Heart right ventricle (tissue), 16 donors: Measurements from ENCODE around the gene RANGRF. TPM values are rescaled to one million over a fixed set of nuclear protein-coding genes. Genes with fewer than 3 reads are reported as not detected.
A peak's percentile ranks its signal among the peaks of the same experiment; 100 is the strongest.

ENCODE experiments used
- ATAC-seq, 8 donors: fragments of 200-7000 bp; cut with Tn5 transposase; one replicate each; pipeline ENCODE4 v1.9.1; 2020; ENCODE audit warnings: mild to moderate bottlenecking in 8 of 8, moderate library complexity in 8 of 8, moderate number of reproducible peaks in 1 of 8
- DNase-seq, 2 donors: peaks; one replicate each; pipeline ENCODE4 v3.0.0-alpha.2; 2020
- H3K27ac ChIP-seq, 10 donors: fragments of 200-600 bp; sonication (generic) in 2 of 10; one replicate each; pipeline versions ENCODE4 v1.5.0 to v1.8.0; 2020 to 2022; ENCODE audit warnings: mild to moderate bottlenecking in 3 of 10
- H3K27me3 ChIP-seq, 7 donors: fragments of 200-600 bp; one replicate each; pipeline ENCODE4 v1.8.0; 2021 to 2022; ENCODE audit warnings: mild to moderate bottlenecking in 2 of 7
- H3K36me3 ChIP-seq, 9 donors: fragments of 200-600 bp; sonication (generic) in 1 of 9; one replicate each; pipeline versions ENCODE4 v1.5.0 to v1.8.0; 2020 to 2022; ENCODE audit warnings: mild to moderate bottlenecking in 2 of 9
- H3K4me1 ChIP-seq, 9 donors: fragments of 200-600 bp; sonication (generic) in 1 of 9; one replicate each; pipeline versions ENCODE4 v1.5.0 to v1.8.0; 2020 to 2022; ENCODE audit warnings: mild to moderate bottlenecking in 4 of 9
- H3K4me3 ChIP-seq, 10 donors: fragments of 200-600 bp; sonication (generic) in 2 of 10; one replicate each; pipeline versions ENCODE4 v1.5.0 to v1.8.0; 2020 to 2022; ENCODE audit warnings: mild to moderate bottlenecking in 7 of 10, moderate library complexity in 2 of 10
- H3K9me3 ChIP-seq, 11 donors: fragments of 200-600 bp in 10 of 11; sonication (generic) in 2 of 11; one replicate each; pipeline versions ENCODE4 v1.5.0 to v1.8.0; 2013 to 2022; ENCODE audit warnings: mild to moderate bottlenecking in 2 of 11, control low read depth in 1 of 11, moderate library complexity in 1 of 11
- WGBS, 2 donors: extraction: QIAGEN DNeasy Blood & Tissue Kit; methylation state at CpG; one replicate each; pipeline ENCODE4 v1.1.7; 2013; ENCODE audit warnings: inconsistent platforms in 1 of 2; 5-methylcytosine and 5-hydroxymethylcytosine counted together
- intact Hi-C, 10 donors: fragments of 100-400 bp; cut with DNase I; formaldehyde crosslinking; loops; one replicate each; pipeline versions ENCODE4 v1.11.1 to v1.14.2; 2022
- polyA plus RNA-seq, 2 donors: library from polyadenylated mRNA; stranded (reverse); fragments of 200-250 nt; gene quantifications; one replicate each; pipeline ENCODE4 v1.2.3, GENCODE V29; 2013
- total RNA-seq, 10 donors: library from RNA; stranded (reverse); fragmentation: NEBNext Ultra II Directional in 3 of 10; extraction: Animal tissue kit (Norgen Biotek cat#: 25700) in 3 of 10; gene quantifications; one replicate each; pipeline versions ENCODE4 v1.2.1 to v1.2.4, GENCODE V29; 2021 to 2023
- TF ChIP-seq, protein P1 (sequence below), 9 donors: fragments of 200-600 bp; sonication (generic) in 2 of 9; IDR thresholded peaks; one replicate each; pipeline versions ENCODE4 v1.5.0 to v1.8.0; 2021 to 2022; ENCODE audit warnings: antibody characterized with exemption in 9 of 9, mild to moderate bottlenecking in 5 of 9, moderate library complexity in 1 of 9
- donor health status: Arrhythmogenic right ventricular cardiomyopathy.
- donor health status: ischemic (EF 13 %, LVEDD 7.1; RV severe dilation, severe dysfunction).
- donor health status: healthy with polysubstance abuse.
- donor health status: DM: no; HTN: yes; CAD: no.
- donor health status: DM: no; HTN: no; CAD: no.
- donor health status: ischemic (EF 25% LVEDD 6.9; RV normal size, moderate dysfunction).
- donor health status: ischemic (EF 25% LVEDD 5.7; RV mildly dilated, moderate dysfunction).
- donor health status: healthy.
- donor health status: DM: yes; HTN: yes; CAD: no.
- donor health status: Ischemic cardiomyopathy.
- donor health status: ischemic (EF 35%, LVEDD 5.7; RV mildly dilated, moderate dysfunction).
- donor health status: nonischemic (EF 11% LVEDD 7.7; RV severe dilation, severe dysfunction).
- donor health status: DM: yes; HTN: yes; CAD: no.
- donor health status: PGD.
- donor health status: ischemic (EF 29% LVEDD 5.4; RV normal size, mild dysfunction).
- donor health status: nonischemic (EF 23%, LVEDD 6.1; RV moderate dilation, normal function).

The RANGRF gene
- total and polyA plus RNA-seq, 12 donors: 20.7 to 53.5 (median 24.8) TPM

DNA sequence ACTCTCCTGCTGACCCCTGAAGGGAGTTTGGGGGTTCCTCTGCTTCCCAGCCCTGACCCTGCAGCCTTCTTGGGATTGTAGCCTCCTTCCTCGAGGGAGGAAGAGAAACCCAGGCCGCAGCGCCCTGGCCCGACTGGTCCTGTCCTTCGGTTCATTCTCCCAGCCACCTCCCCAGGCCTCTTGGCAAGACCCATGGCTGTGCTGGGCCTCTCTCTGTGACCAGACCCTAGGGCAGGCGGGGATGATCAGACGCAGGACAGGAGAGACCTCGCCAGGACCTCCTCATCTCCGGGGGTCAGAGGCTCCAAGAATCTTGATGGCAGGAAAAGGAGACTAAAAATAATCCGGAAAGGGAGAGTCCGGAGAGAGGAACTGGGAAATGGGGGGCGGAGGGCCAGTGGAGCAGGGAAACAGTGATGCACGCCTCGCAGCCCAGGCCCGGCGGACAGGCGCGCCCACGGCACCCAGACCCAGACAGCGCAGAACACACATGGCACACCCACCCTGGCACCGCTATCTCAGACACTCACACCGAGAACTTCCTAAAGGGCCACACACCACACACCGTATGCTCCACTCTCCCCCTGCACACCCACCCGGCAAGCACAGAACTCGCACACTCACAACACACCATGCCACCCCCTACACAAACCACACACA, 22.8 kb downstream of the RANGRF start:
- peak; percentile 46 to 55 for DNase-seq
- Histone ChIP-seq H3K27ac (peak overlapping the region; percentile 75 to 96 (median 90)), H3K36me3 (peaks cover 0 to 31% (median 0%) of the 10 kb centered on the region in 9 donors), H3K4me1 (peaks cover 7 to 49% (median 22%) of the 10 kb centered on the region in 9 donors), H3K9me3 (no peaks in the 10 kb centered on the region), H3K4me3 (peak overlapping the region; percentile 41 to 71 (median 56)), H3K27me3 (peaks cover 0 to 46% (median 29%) of the 10 kb centered on the region in 7 donors)
- TF ChIP-seq, protein P1, sequence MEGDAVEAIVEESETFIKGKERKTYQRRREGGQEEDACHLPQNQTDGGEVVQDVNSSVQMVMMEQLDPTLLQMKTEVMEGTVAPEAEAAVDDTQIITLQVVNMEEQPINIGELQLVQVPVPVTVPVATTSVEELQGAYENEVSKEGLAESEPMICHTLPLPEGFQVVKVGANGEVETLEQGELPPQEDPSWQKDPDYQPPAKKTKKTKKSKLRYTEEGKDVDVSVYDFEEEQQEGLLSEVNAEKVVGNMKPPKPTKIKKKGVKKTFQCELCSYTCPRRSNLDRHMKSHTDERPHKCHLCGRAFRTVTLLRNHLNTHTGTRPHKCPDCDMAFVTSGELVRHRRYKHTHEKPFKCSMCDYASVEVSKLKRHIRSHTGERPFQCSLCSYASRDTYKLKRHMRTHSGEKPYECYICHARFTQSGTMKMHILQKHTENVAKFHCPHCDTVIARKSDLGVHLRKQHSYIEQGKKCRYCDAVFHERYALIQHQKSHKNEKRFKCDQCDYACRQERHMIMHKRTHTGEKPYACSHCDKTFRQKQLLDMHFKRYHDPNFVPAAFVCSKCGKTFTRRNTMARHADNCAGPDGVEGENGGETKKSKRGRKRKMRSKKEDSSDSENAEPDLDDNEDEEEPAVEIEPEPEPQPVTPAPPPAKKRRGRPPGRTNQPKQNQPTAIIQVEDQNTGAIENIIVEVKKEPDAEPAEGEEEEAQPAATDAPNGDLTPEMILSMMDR (IDR thresholded peaks at IDR 0.05): no peak
- 60 to 67% methylated on average over 25 of the region's 25 CpGs for WGBS, 2 donors
- peak; percentile 28 to 80 (median 62) for ATAC-seq
- intact Hi-C loops: loop anchor here in 6 of 10 donors (2.0 to 10.0 kb wide), 6 partner anchors 46 to 72 kb away; partner anchors contain the start of genes KRABD2 (in 1 of the 6) and RPL26 (in 1 of the 6)

DNA sequence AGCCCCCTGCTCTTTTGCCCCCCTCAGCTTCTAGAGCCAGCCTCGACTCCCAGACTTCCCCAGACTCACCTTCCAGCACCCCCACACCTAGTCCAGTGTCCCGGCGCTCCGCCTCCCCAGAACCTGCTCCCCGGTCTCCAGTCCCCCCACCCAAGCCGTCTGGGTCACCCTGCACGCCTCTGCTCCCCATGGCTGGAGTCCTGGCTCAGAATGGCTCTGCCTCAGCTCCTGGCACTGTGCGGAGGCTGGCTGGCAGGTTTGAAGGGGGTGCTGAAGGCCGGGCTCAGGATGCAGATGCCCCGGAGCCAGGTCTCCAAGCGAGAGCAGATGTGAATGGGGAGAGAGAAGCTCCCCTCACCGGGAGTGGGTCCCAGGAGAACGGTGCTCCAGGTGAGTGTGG, 23.8 kb downstream of the RANGRF start:
- intact Hi-C loops: loop anchor here in 5 of 10 donors (5.0 to 10.0 kb wide), 4 partner anchors 45 to 65 kb away; partner anchors contain the start of gene KRABD2 (in 1 of the 5)
- TF ChIP-seq, protein P1 (IDR thresholded peaks at IDR 0.05): no peak
- Histone ChIP-seq H3K36me3 (peaks cover 0 to 40% (median 0%) of the 10 kb centered on the region in 9 donors), H3K4me3 (peak overlapping the region in 9 of 10 donors; percentile 41 to 71 (median 59)), H3K4me1 (peaks cover 7 to 51% (median 22%) of the 10 kb centered on the region in 9 donors), H3K27ac (peak overlapping the region in 8 of 10 donors; percentile 34 to 96 (median 92)), H3K9me3 (no peaks in the 10 kb centered on the region), H3K27me3 (peaks cover 0 to 55% (median 29%) of the 10 kb centered on the region in 7 donors)
- DNase-seq (no peak), ATAC-seq (no peak)
- WGBS, 2 donors: 58% methylated on average over 13 of the region's 13 CpGs

DNA sequence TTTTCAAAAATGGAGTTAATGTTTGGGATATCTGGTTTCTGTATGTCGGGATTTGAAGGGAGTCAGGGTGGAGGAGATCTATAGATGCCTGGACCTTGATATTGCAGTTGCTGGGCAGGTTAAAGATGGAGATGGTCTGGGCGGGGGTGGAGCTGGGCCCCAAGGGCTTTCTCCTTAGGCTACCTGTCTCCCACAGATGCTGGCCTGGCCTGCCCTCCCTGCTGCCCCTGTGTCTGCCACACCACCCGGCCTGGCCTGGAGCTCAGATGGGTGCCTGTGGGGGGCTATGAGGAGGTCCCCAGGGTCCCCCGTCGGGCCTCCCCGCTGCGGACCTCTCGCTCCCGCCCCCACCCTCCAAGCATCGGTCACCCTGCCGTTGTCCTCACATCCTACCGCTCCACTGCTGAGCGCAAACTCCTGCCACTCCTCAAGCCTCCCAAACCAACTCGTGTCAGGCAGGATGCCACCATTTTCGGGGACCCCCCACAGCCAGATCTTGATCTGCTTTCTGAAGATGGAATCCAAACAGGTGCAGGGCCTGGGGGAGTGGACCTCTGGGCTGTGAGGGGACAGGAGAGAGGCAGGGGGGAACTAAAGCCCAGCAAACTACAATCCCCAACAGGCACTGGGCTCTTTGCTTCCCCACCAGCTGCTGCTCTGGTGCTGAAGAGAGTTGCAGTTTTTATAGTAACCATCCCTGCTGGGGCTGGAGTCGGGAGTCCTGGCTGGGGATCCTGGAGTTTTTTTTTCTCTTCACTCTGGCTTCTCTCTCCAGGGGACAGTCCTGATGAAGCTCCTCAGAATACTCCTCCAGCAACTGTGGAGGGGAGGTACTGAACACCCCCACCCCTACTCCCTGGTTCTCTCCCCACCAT, 24.5 kb downstream of the RANGRF start:
- H3K27me3 ChIP-seq: peaks cover 0 to 57% (median 29%) of the 10 kb centered on the region in 7 donors
- H3K9me3 ChIP-seq: no peaks in the 10 kb centered on the region
- peak overlapping the region in 9 of 10 donors; percentile 41 to 71 (median 59) for H3K4me3 ChIP-seq
- TF ChIP-seq, protein P1 (IDR thresholded peaks at IDR 0.05): no peak
- intact Hi-C loops: loop anchor here in 5 of 10 donors (5.0 to 10.0 kb wide), 4 partner anchors 44 to 64 kb away; partner anchors contain the start of gene KRABD2 (in 1 of the 5)
- WGBS, 2 donors: 54 to 56% methylated on average over 16 of the region's 16 CpGs
- no peak for DNase-seq
- peaks cover 0 to 47% (median 0%) of the 10 kb centered on the region in 9 donors for H3K36me3 ChIP-seq
- H3K27ac ChIP-seq: peak overlapping the region in 6 of 10 donors; percentile 28 to 96 (median 68)
- peaks cover 7 to 51% (median 22%) of the 10 kb centered on the region in 9 donors for H3K4me1 ChIP-seq
- ATAC-seq: no peak
